ENCODE results near the gene SPESP1.
"Not testable (repeated sequence)": the region's sequence is repeated elsewhere in the genome, so short reads cannot be mapped to it uniquely, and the experiment has no call there.

Gene SPESP1

DNA sequence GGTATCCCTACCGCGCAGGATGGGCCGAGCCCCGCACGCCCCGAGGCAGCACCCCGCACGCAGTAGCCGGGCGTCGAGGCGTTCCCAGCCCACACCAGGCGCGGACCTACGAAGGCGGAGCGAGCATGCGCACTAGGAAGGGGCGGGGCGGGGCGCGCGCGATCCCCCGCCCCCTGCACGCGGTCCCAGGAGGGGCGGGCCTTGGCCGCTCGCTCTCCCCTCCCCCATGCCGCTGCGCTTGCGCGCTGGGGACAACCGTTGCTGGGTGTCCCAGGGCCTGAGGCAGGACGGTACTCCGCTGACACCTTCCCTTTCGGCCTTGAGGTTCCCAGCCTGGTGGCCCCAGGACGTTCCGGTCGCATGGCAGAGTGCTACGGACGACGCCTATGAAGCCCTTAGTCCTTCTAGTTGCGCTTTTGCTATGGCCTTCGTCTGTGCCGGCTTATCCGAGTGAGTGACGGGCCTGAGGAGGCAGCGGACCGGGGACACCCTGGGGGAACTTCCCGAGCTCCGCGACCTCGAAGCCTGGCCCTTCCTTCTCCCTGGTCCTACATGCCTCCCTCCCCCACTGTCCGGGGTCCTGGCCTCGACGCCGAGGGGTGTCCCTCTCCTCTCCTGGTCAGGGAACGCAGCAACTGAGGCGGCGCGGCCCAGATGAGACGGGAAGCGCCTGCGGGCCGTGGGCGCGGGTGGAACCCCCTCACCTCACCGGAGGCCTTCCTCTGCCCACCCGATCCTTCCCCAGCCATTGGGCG, at the start of gene SPESP1:
TSS of gene SPESP1 (plus strand) at position 258 of the 755 bp plus-strand sequence. CDS start at position 387, 129 bp downstream.
- no peak for DNase-seq

DNA sequence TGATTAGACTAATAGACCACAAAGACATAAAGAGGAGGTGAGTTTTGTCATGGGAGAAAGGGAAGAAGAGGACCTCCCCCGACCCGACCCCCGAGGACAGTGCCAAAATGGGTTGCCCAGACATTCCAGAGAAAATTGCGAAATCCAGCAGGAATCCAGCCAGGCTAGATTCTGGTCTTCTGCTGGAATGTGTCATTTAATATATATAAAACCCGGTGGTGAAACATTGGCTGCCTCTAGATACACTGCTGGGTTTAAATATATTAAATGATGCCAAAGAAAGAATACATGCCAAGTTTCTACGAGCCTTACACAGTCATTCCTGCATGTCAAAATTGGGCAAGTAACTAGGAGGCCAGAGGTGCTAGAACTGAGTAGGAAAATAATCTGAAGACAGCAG, 45.3 kb upstream of the SPESP1 start:
- no peak for DNase-seq

DNA sequence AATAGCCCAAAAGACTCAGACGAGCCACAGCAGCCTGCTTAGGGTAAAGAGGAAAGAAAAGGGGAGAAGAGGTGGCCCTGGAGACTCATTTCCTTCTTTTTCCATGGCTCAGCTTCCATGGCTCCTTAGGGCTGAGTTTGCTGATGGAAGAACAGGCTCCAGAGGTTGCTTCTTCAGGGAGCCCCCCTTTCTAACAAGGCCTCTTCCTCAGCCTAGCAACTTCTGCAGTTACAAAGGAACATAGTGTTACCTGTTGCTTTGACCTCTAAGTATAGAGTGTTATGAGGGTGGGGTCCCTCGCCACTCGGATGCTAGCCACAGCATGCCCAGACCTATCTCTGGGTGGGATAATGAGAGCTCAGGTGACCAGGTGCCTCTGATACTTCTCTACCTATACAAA, 43.2 kb upstream of the SPESP1 start:
- no peak for DNase-seq

DNA sequence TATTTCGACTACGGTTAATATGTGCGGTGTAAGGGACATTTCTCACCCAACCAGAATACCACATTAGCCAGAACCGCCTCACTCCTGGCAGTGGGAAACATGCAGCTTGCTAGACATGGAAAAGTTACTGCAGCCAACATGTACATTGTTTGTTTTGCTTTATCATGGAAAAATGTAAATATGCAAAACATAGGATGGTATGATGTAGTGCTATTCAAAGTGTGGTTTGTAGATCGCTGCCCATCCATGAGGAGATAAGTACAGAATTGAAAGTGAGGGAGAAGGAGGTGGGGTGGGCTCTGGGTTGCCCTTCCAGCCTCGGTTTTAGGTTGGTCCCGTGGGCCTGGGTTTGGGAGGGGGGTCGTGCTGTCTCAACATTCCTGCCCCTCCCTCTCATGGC, 42.5 kb upstream of the SPESP1 start:
- no peak for DNase-seq

DNA sequence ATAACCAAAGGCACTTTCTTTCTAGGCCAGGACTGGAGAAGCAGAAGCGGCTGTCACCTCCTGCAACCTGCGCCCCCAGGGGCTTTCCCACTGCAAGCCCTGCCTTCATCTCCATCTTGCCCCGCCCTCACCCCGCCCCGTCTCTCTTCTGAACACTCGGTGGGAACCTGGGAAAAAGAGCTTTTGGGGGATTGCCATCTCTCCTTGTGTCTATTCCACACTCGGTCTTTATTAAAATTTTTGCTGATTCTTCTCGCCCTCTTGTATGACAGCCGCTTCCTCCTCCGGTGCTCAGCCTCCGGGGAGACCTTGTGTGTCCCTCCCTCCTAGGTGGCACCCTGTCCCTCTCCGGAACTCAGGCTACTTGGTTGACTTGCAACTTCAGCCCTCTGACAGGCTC, 41.9 kb upstream of the SPESP1 start:
- DNase-seq, result no peak

DNA sequence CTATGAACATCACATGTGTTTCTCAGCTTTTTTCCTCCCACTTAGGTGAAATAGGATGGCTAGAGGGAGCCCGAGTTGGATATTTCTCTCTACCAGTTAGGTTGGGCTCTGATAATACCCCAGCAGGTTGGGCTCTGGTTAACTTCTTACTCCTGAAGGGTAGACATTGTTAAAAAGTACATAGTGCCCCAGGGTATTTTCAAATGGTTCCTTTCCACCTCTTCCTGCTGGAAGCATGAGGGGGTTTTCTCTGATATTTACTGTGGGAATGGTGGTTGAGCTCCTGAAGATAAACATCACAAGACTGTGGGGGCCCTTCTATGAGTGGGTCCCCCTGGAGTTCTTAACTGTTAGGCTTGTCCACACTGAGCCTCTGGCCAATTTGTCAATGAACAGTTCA, 36.1 kb upstream of the SPESP1 start:
- DNase-seq, result no peak

DNA sequence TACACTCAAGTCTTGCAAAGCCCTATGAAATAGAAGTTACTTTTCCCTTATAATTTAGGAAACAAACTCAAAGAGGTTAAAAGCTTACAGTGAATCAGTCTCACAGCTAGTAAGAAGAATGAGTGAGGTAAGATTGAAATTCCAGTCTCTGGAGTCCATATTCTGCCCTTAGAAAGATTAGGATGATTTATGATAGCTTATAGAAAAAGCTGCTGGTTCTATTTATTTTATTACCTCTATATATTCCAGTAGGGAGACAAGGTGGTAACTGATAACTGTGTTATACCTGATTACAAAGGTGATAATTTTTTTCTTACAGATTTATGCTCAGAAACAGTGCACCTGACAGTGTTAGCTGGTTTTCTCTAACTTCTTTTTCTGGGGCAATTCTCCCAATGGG, 34.1 kb upstream of the SPESP1 start:
- DNase-seq, result no peak

DNA sequence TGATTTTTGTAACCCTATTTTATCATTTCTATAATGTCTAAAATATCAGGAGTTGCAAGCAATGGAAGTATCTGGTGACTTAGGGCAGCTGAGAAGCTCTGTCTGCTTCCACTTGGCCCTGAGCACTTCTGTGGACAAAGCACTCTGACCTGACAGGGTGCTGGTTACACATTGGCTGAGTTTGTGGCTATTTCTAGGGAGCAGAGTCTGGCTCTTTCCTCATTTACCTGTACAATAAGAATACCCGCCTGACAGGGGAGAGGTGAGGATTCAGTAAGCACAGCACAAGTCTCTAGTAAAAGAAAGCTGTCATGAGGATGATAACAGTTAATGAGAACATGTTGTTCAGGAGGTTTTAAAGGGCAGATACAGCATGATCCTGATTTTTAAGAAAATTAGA, 33.3 kb upstream of the SPESP1 start:
- DNase-seq, result no peak

DNA sequence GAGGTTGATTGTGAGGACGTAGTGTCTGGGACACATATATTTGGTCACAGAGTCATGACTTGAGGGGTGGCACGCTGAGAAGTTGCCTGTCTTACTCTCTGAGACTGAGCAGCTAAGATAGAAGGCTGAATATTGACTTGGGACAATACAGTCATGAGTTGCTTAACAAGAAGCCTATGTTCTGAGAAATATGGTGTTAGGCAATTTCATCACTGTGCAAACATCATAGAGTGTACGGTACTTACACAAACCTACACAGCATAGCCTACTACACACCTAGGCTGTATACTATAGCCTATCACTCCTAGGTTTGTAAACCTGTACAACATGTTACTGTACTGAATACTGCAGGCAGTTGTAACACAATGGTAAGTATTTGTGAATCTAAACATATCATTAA, 30.3 kb upstream of the SPESP1 start:
- DNase-seq, result no peak

DNA sequence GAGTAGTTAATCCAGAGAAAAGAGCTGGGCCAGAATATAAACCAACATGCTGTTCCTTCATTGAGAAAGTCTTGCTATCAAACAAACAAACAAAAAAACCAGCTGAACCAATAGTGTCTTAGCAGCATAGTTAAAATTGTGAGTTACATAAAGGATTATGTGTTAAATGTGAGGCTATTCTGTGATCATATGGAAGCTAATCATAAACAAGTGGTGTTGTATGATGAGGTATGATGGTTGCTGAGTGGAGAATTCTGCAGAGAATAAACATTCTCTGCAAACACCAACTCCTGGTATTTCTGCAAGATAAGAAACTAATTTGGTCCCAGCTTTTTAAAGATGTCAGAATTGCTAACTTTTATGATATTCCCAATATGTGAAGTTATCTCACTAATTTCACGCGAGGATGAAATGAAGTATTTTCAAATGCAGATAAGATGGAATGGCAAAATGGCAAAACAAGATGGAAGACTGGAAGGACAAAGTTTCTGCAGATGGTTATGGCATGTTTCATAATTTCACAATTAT, 22.9 kb upstream of the SPESP1 start:
- DNase-seq, result no peak

DNA sequence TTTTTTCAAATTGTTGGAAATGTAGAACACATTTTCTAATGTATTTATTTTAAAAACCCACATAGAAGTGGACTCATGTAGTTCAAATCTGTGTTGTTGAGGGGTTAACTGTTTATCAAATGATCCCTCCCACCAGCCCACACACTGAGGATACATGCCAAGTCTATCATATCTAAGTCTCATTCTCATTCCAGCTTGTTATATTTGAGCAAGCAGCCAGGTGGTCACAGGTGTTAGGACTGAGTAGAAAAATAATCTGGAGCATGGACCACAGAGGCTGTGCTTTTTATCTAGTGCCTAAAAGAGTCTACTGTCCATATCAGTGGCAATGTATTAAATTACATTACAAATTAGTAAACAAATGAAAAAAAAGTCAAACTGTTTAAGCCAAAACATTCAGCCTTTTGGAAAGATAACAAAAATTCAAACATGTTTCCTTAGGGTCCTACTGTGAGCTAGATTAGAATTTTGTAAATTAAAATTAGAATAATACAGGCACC, 20.7 kb upstream of the SPESP1 start:
- no peak for DNase-seq

DNA sequence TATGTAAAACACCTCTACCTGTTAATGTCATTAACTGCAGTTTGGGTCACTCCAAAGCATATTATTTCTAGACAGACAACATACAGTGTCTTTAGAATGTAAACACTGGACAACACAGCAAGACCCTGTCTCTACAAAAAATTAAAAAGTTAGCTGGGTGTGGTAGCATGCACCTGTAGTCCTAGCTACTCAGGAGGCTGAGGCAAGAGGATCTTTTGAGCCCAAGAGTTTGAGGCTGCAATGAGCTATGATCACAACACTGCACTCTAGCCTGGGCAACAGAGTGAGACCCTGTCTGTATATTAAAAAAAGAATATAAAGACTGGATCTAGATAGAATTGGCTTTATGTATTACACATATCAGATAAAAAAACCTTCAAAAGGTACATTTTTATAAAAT, 20.0 kb upstream of the SPESP1 start:
- no peak for DNase-seq

DNA sequence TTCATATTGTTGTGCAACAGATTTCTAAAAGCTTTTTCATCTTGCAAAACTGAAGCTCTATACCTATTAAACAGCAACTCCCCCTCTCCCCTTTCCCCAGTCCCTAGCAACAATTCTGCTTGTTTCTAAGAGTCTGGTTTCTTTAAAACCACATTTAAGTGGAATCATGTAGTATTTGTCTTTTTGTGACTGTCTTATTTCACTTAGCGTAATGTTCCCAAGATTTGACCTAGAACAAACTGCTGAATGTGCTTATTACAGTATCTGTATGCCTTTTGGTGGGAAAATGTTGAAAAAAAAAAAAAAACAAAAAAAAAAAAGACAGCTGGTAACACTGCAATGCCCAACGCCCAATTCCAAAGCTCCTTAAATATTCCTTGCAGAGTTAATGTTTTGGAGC, 19.5 kb upstream of the SPESP1 start:
- no peak for DNase-seq

DNA sequence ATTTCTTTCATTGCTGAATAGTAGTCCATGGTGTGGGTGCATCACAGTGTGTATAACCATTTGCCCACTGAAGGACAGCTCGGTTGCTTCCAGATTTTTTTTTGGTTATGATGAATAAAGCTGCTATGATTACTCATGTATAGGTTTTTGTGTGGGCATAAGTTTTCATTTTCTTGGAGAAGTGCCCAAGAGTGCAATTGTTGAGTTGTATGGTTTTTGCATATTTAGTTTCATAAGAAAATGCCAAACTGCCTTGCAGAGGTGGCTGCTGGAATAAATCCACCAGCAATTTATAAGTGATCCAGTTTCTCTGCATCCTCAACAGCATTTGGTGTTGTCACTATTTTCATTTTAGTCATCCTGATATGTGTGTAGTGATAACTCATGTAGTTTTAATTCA, 8.4 kb upstream of the SPESP1 start:
- DNase-seq, result no peak

DNA sequence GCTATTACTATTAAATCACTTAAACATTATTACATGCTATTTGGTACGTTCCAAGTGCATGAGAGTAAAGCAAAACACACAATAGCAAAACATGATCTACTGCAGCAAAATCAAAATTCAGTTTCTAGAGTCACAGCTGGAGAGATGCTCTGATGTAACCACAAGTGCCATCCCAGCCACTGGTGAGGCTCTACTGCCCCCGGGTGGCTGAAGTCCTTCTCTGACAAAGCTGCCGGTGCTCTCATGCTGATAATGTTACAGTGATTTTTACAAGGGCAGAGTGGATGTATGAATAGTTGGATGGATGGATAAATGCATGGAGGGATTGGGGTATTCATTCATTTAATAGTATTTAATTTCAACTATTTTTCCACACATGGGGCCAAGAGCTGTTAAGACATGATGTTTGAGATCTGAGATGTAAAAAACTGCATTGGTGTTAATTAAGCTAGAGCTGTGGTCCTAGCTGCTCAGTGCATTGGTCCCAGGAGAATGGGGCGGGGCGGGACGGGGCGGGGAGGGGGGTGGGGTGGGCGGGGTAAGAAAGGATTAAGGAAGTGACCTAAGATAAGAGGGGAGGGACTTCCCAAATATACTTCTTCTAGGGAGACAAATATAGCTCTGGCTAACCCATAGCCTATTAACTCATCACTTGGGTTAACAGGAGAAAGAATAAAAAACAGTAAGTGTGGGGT, 5.3 kb upstream of the SPESP1 start:
- peak; percentile 52 for DNase-seq

DNA sequence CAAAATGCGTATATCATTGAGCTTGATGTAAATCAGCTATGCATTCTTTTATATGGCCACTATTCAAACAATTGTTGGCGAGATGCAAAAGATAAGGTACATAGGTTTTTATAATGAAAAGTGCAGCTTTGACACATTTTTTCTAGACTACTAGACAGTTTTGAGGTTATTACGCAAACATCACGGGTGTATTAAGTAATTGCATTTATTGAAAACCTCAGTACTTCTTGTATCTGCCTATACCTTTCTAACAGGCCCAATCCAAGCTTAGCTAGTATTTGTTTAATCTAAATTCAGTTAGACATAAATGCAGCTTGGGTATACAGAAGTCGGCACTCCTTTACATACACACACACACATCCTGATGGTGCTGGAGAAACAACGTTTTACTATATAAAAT, 2.7 kb downstream of the SPESP1 start:
- no peak for DNase-seq

DNA sequence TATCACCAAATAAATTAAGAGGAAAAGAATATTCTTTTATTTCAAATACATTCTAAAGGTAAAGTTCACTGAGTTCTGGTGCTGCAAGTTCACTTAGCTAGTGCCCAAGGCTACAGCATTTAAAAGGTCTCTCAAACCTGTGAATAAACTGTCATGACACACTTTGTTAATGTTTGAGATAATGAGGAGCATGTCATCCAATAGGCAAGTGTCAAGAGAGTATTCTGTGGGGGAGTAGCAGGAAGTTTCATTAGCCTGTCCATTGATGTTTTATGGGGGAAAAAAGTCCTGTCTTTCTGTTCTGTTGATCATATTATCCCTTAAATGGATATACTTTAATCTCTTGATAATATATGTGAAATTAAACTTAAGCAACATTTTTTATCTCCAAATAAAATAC, 4.0 kb downstream of the SPESP1 start:
- no peak for DNase-seq

DNA sequence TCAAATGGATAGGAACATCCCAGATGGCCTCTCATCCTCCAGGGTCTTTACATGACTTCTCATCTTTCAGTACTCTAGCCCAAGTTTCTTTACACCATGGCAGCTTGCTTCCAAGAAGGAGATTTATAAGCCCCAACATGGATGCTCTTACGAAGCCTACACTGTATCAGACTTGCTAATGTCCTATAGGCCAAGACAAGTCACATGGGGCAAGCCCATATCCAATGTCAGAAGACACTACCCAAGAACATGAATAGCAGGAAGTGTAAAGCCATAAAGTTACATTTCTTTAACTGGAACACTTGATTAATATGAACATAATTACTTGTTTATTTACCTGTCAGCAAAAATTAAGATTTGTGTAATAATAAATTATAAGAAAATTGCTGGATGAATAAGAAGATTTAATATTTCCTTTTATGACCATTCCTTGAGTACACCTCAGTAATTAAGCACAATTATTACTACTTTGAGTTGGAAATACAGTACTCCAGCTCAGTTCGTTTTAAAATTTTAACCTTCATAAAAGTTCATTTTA, 5.1 kb downstream of the SPESP1 start:
- DNase-seq, result no peak

DNA sequence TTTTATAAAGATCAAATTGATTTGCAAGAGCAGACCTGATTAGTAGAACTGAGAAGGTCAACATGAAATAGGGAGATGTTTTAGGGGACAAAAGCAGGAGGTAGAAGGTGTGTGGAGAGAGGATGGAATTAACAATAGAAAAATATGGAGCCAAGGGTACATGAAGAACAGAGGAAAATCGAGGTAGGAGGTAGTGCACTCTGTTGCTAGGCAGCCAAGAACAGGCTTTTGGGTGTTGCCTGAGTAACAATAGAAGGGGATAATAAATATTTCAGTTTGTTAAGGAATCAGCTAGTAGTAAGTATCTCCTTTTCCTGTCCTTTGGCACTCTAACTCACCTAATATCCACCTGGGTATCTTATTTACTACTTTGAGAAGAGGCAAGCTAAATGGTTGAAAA, 9.2 kb downstream of the SPESP1 start:
- DNase-seq, result no peak

DNA sequence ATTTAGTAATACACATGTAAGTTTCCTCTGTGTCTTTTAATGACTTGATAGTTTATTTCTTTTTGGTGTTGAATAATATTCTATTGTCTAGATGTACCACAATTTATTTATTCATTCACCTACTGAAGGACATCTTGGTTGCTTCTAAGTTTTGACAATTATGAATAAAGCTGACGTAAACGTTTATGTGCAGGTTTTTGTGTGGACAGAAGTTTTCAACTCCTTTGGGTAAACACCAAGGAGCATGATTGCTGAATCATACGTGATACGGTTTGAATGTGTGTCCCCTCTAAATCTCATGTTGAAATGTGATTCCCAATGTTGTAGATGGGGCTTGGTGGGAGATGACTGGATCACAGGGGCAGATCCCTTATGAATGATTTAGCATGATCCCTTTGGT, 21.5 kb downstream of the SPESP1 start:
- DNase-seq, result no peak

DNA sequence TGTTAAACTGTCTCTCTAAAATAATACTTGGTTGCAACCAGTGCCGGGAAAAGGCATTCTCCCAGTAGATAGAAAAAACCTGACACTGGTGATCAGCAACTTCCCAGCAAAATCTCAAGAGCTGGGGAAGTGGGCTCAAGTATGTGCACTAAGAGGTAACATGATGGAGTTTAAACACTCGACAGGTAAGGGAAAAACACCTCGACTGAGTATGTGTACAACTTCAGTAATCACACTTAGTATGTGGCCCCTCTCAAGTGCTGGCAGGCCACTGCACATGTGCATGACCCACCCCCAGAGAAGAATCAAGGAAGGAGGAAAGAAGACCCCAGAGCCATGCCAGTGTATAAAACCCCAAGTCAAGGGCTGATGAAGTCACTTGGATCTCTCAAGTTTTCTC, 27.4 kb downstream of the SPESP1 start:
- DNase-seq, result no peak

DNA sequence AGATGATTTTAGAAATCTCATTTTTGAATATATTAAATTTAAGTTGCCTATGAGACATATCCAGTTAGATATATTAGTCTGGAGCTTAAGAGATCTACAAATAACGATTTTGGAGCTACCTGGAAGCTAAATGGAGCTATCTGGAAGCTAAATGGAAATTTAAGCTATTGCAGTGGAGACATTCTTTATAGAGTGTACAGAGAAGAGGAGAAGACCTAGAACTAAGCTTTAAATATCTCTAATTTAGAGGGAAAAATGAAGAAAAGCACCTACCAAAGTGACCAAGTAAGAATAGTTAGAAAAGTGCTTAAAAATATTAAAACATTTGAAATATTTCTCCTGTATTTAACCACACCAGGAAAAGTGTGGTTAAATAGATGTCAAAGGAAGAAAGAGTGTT, 28.3 kb downstream of the SPESP1 start:
- no peak for DNase-seq

DNA sequence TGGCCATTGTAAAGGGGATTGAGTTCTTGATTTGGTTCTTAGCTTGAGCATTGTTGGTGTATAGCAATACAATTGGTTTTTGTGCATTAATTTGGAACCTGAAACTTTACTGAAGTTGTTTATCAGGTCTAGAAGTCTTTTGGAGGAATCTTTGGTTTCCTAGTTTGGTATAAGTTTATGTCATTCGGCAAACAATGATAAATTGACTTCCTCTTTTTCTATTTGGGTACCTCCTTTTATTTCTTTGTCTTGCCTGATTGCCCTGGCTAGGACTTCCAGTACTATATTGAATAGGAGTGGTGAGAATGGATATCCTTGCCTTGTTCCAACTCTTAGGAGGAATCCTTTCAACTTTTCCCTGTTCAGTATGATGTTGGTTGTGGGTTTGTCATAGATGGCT, 32.1 kb downstream of the SPESP1 start:
- no peak for DNase-seq

DNA sequence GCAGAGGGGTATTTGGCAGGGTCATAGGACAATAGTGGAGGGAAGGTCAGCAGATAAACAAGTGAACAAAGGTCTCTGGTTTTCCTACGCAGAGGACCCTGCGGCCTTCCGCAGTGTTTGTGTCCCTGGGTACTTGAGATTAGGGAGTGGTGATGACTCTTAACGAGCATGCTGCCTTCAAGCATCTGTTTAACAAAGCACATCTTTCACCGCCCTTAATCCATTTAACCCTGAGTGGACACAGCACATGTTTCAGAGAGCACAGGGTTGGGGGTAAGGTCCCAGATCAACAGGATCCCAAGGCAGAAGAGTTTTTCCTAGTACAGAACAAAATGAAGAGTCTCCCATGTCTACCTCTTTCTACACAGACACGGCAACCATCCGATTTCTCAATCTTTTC, 33.4 kb downstream of the SPESP1 start:
- not testable (repeated sequence) for DNase-seq

Data from NCI-H1436 treated with DMSO at 0.1 percent for 48 hours (cell line).